DOHH2 (cell line): ENCODE data around the gene WDTC1.

Source experiments
- H3F3A ChIP-seq: fragments of 200-600 bp; sonication (generic), shearing (Covaris generic); 2 replicates; pipeline ENCODE4 v1.6.0; 2016; ENCODE audit warnings: antibody characterized with exemption, mild to moderate bottlenecking; ENCODE audit not compliant: control insufficient read depth, insufficient read depth
- H3K27ac ChIP-seq: fragments of 200-600 bp; sonication (generic); 2 replicates; pipeline ENCODE4 v1.5.1; 2014; ENCODE audit warnings: low read depth, mild to moderate bottlenecking, low read length, moderate library complexity
- H3K27me3 ChIP-seq: fragments of 200-600 bp; sonication (generic); 2 replicates; pipeline ENCODE4 v1.6.1; 2014; ENCODE audit warnings: mild to moderate bottlenecking, low read length, mixed read lengths; ENCODE audit not compliant: control insufficient read depth
- H3K36me3 ChIP-seq: fragments of 200-600 bp; sonication (generic); 2 replicates; pipeline ENCODE4 v1.6.1; 2014; ENCODE audit warnings: mild to moderate bottlenecking, low read length, moderate library complexity, mixed read lengths; ENCODE audit not compliant: control insufficient read depth
- H3K4me1 ChIP-seq: fragments of 200-600 bp; sonication (generic); 2 replicates; pipeline ENCODE4 v1.6.1; 2014; ENCODE audit warnings: mild to moderate bottlenecking, low read length, mixed read lengths; ENCODE audit not compliant: control insufficient read depth
- H3K4me2 ChIP-seq: fragments of 200-600 bp; sonication (generic); 2 replicates; pipeline ENCODE4 v1.6.0; 2014; ENCODE audit warnings: mild to moderate bottlenecking, low read length, moderate library complexity
- H3K4me3 ChIP-seq: fragments of 200-600 bp; sonication (generic); 2 replicates; pipeline ENCODE4 v1.5.1; 2014; ENCODE audit warnings: mild to moderate bottlenecking, low read length, mixed read lengths
- H3K79me2 ChIP-seq: fragments of 200-600 bp; sonication (generic); 2 replicates; pipeline ENCODE4 v1.6.1; 2014; ENCODE audit warnings: mild to moderate bottlenecking, low read length, mixed read lengths; ENCODE audit not compliant: control insufficient read depth
- H3K9me2 ChIP-seq: fragments of 200-600 bp; sonication (generic); replicated peaks from 2 replicates; pipeline ENCODE4 v1.6.1; 2014; ENCODE audit warnings: mild to moderate bottlenecking, low read length, mixed read lengths; ENCODE audit not compliant: control insufficient read depth
- H3K9me3 ChIP-seq: fragments of 200-600 bp; sonication (generic); 2 replicates; pipeline ENCODE4 v1.6.1; 2014; ENCODE audit warnings: antibody characterized with exemption, low read length, mixed read lengths; ENCODE audit not compliant: control insufficient read depth, insufficient read depth
- H4K20me1 ChIP-seq: fragments of 200-600 bp; sonication (generic); 2 replicates; pipeline ENCODE4 v1.6.0; 2014; ENCODE audit warnings: low read depth, mild to moderate bottlenecking, antibody characterized with exemption, low read length, moderate library complexity; ENCODE audit not compliant: control insufficient read depth, insufficient read depth
- CTCF ChIP-seq: fragments of 200-600 bp; sonication (generic); IDR thresholded peaks from one replicate; pipeline ENCODE4 v1.5.1; 2014; ENCODE audit warnings: antibody characterized with exemption, mild to moderate bottlenecking, low read depth, low read length; ENCODE audit not compliant: poor library complexity, severe bottlenecking
- EZH2phosphoT487 ChIP-seq: fragments of 200-600 bp; sonication (generic); IDR thresholded peaks from 2 replicates; pipeline ENCODE4 v1.6.1; 2017; ENCODE audit warnings: borderline replicate concordance, mild to moderate bottlenecking, antibody characterized with exemption, low read length, moderate library complexity, mixed read lengths

WDTC1 gene

DNA sequence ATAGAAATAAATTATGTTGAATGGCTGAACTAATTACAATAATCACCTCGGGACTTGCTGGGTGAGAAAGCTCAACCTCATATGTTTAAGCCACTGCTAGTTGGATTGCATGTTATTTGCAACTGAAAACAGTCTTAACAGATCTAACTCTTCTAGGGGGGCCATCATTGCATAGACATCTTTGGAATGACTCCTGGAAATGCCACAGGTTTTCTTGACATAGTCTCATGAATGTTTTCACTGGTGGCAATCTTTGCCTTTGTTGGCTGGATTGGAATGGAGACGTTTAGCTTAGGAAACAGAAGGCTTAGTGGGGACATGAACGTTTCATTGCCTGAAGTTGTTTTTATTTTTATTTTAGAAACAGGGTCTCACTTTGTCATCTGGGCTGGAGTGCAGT, 8.8 kb upstream of the WDTC1 start:
- Histone ChIP-seq H3K9me3 (no peaks in the 10 kb centered on the region), H3K27ac (no peak overlapping the region), H3K4me1 (no peaks in the 10 kb centered on the region), H4K20me1 (no peaks in the 10 kb centered on the region), H3K4me3 (no peak overlapping the region), H3K27me3 (no peaks in the 10 kb centered on the region), H3K9me2 (no peaks in the 10 kb centered on the region), H3K36me3 (no peaks in the 10 kb centered on the region), H3K79me2 (no peaks in the 10 kb centered on the region), H3K4me2 (no peak overlapping the region), H3F3A (no peaks in the 10 kb centered on the region)
- TF ChIP-seq CTCF (no peak), EZH2phosphoT487 (no peak)

DNA sequence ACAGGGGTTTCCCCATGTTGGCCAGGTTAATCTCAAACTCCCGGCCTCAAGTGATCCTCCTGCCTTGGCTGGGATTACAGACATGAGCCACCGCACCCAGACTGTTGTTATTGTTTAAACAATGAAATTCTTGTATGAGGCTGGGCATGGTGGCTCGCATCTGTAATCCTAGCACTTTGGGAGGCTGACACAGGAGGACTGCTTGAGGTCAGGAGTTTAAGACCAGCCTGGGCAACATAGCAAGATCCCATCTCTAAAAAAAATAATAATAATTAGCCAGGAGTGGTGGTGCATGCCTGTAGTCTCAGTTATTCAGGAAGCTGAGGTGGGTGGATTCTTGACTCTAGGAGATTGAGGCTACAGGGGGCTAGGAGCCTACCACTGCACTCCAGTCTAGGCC, 6.7 kb upstream of the WDTC1 start:
- peaks cover 3% of the 10 kb centered on the region; the same call in 1 of the 2 replicates for H3K4me1 ChIP-seq

GRCh38 chr1:27233667-27234048, 774 bp upstream of the WDTC1 start:
- peak overlapping the region; percentile 96 for H3K4me3 ChIP-seq
- H3K9me3 ChIP-seq = no peaks in the 10 kb centered on the region
- no peaks in the 10 kb centered on the region for H3K27me3 ChIP-seq
- no peak overlapping the region for H3K27ac ChIP-seq
- no peaks in the 10 kb centered on the region for H3K9me2 ChIP-seq
- H3F3A ChIP-seq = no peaks in the 10 kb centered on the region
- H3K4me2 ChIP-seq = peak overlapping the region; percentile 88
- H3K79me2 ChIP-seq = peaks cover 29% of the 10 kb centered on the region
- no peaks in the 10 kb centered on the region for H4K20me1 ChIP-seq
- H3K36me3 ChIP-seq = no peaks in the 10 kb centered on the region
- TF ChIP-seq CTCF (no peak), EZH2phosphoT487 (no peak)
- peaks cover 22% of the 10 kb centered on the region for H3K4me1 ChIP-seq

More for the DNA sequence above, 6.7 kb upstream of the WDTC1 start:
- no peaks in the 10 kb centered on the region for H3K9me3 ChIP-seq
- no peaks in the 10 kb centered on the region for H4K20me1 ChIP-seq
- H3K36me3 ChIP-seq = no peaks in the 10 kb centered on the region
- H3K27me3 ChIP-seq = no peaks in the 10 kb centered on the region
- TF ChIP-seq CTCF = no peak
- H3K4me2 ChIP-seq = no peak overlapping the region
- H3F3A ChIP-seq = no peaks in the 10 kb centered on the region
- H3K27ac ChIP-seq = no peak overlapping the region
- no peaks in the 10 kb centered on the region for H3K79me2 ChIP-seq
- H3K4me3 ChIP-seq = no peak overlapping the region
- no peaks in the 10 kb centered on the region for H3K9me2 ChIP-seq

DNA sequence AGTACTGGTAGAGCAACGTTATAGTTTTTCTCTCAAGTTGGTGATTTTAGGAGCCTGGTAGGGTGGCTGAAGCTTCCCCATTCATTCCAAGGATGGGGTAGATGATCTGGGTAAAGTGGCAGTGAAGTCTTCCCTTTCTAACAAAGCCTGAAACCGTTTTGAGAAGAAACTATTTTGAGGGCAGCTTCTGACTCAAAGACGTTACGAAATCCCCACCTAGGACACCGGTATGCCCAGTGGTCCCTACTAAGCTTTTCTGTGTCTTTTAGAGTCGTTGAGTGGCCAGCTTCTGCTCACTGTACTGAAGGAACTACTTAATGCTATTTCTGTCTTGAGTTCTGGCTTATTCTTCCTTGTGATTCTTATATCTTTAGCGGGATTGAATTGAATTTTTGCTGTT, 1.4 kb downstream of the WDTC1 start:
- H3F3A ChIP-seq = no peaks in the 10 kb centered on the region
- no peaks in the 10 kb centered on the region for H3K9me3 ChIP-seq
- H3K9me2 ChIP-seq = no peaks in the 10 kb centered on the region
- peaks cover 31% of the 10 kb centered on the region for H3K79me2 ChIP-seq
- H3K27me3 ChIP-seq = no peaks in the 10 kb centered on the region
- H3K4me1 ChIP-seq = peaks cover 22% of the 10 kb centered on the region
- no peaks in the 10 kb centered on the region for H4K20me1 ChIP-seq
- H3K4me3 ChIP-seq = peak overlapping the region; percentile 96
- TF ChIP-seq EZH2phosphoT487 (no peak), CTCF (no peak)
- no peak overlapping the region for H3K27ac ChIP-seq
- H3K36me3 ChIP-seq = no peaks in the 10 kb centered on the region
- H3K4me2 ChIP-seq = peak overlapping the region; percentile 88
